H1 (cell line): ENCODE measurements around the gene UBR3. TPM values are rescaled to one million over a fixed set of nuclear protein-coding genes. Genes with fewer than 3 reads are reported as not detected.

ENCODE experiments used
- CTCF ChIA-PET: fragments of 300-600 bp; sonication (Branson Sonifier 250); formaldehyde crosslinking; loops from one replicate; lab custom pipeline; 2021; ENCODE audit not compliant: partially characterized antibody; lab: Charles Lee
- POLR2A ChIA-PET: fragments of 300-600 bp; sonication (Branson Sonifier 250); formaldehyde crosslinking; loops from one replicate; lab custom pipeline; 2021; ENCODE audit warnings: inconsistent platforms; ENCODE audit not compliant: partially characterized antibody; lab: Charles Lee
- DNase-seq, 2 experiments: peaks; one replicate each; pipeline versions ENCODE4 v3.0.0 to v3.0.0-alpha.2; 2010 to 2022; ENCODE audit warnings: low spot score in 2 of 2, low read depth in 1 of 2, mixed read lengths in 1 of 2
- FAIRE-seq: peaks from 2 replicates; lab custom pipeline; 2011; peaks lifted over from hg19 to GRCh38; lab: Jason Lieb, UNC
- H2AFZ ChIP-seq: 2 replicates; pipeline ENCODE4 v1.8.1; 2012; ENCODE audit warnings: low read length, inconsistent platforms
- H2AK5ac ChIP-seq: 2 replicates; pipeline ENCODE4 v1.6.1; 2013; ENCODE audit warnings: low read depth, low read length
- H2BK120ac ChIP-seq: replicated peaks from 2 replicates; pipeline ENCODE3; 2013; ENCODE audit warnings: low read depth, low read length, inconsistent platforms
- H2BK12ac ChIP-seq: 2 replicates; pipeline ENCODE4 v1.6.1; 2013; ENCODE audit warnings: low read depth, low read length
- H2BK15ac ChIP-seq: 2 replicates; pipeline ENCODE4 v1.6.1; 2013; ENCODE audit warnings: low read length
- H2BK20ac ChIP-seq: 2 replicates; pipeline ENCODE4 v1.6.1; 2013; ENCODE audit warnings: low read length
- H2BK5ac ChIP-seq: 2 replicates; pipeline ENCODE4 v1.6.1; 2013; ENCODE audit warnings: low read depth, low read length
- H3K14ac ChIP-seq: 2 replicates; pipeline ENCODE4 v1.6.1; 2013; ENCODE audit warnings: inconsistent platforms; ENCODE audit not compliant: insufficient read length
- H3K18ac ChIP-seq: 2 replicates; pipeline ENCODE4 v1.6.1; 2013; ENCODE audit warnings: low read length; ENCODE audit errors: extremely low read depth
- H3K23ac ChIP-seq: 2 replicates; pipeline ENCODE4 v1.6.1; 2013; ENCODE audit warnings: inconsistent platforms; ENCODE audit not compliant: insufficient read length
- H3K23me2 ChIP-seq: 2 replicates; pipeline ENCODE4 v1.6.1; 2013; ENCODE audit warnings: low read depth, low read length
- H3K27ac ChIP-seq: 2 replicates; pipeline ENCODE4 v1.6.1; 2011; ENCODE audit warnings: low read depth, low read length, inconsistent platforms
- H3K27me3 ChIP-seq, 4 experiments: replicated peaks in 1 of 4; 1 replicate in 1 of 4; 2 replicates in 3 of 4; pipeline versions ENCODE4 v1.6.1 to v1.8.1; 2011 to 2013; ENCODE audit warnings: low read length in 3 of 4, mild to moderate bottlenecking in 3 of 4, inconsistent platforms in 2 of 4, mixed read lengths in 2 of 4, moderate library complexity in 1 of 4; ENCODE audit not compliant: control insufficient read depth in 3 of 4, insufficient read depth in 3 of 4; ENCODE audit errors: extremely low read depth in 1 of 4
- H3K36me3 ChIP-seq, 4 experiments: 2 replicates each; pipeline versions ENCODE4 v1.6.1 to v1.8.1; 2011 to 2013; ENCODE audit warnings: mild to moderate bottlenecking in 4 of 4, low read length in 3 of 4, moderate library complexity in 2 of 4, control low read depth in 1 of 4, inconsistent platforms in 1 of 4; ENCODE audit not compliant: insufficient read depth in 4 of 4, control insufficient read depth in 2 of 4
- H3K4ac ChIP-seq: replicated peaks from 2 replicates; pipeline ENCODE3; 2013; ENCODE audit warnings: low read length, low read depth, mixed read lengths, inconsistent platforms; ENCODE audit not compliant: insufficient read length
- H3K4me1 ChIP-seq, 4 experiments: replicated peaks in 1 of 4; 1 replicate in 1 of 4; 2 replicates in 3 of 4; pipeline versions ENCODE4 v1.6.1 to v1.8.1; 2011 to 2013; ENCODE audit warnings: low read length in 3 of 4, inconsistent platforms in 2 of 4, mixed read lengths in 1 of 4; ENCODE audit not compliant: insufficient read depth in 4 of 4, control insufficient read depth in 3 of 4
- H3K4me2 ChIP-seq, 2 experiments: 2 replicates each; pipeline versions ENCODE4 v1.6.1 to v1.8.1; 2011 to 2013; ENCODE audit warnings: low read depth in 2 of 2, low read length in 2 of 2, control low read depth in 1 of 2, inconsistent platforms in 1 of 2, mild to moderate bottlenecking in 1 of 2; ENCODE audit not compliant: insufficient read depth in 1 of 2
- H3K4me3 ChIP-seq, 4 experiments: fragments of 200-600, 300-600 bp in 1 of 4; sonication (generic), shearing (Covaris generic), sonication (Bioruptor Twin) in 1 of 4; 2 replicates each; pipeline versions ENCODE4 v1.5.1 to v1.8.1; 2011 to 2016; ENCODE audit warnings: low read length in 4 of 4, low read depth in 3 of 4, control low read depth in 2 of 4, inconsistent platforms in 2 of 4, mild to moderate bottlenecking in 2 of 4, mixed read lengths in 1 of 4, moderate library complexity in 1 of 4; ENCODE audit not compliant: insufficient read depth in 2 of 4; ENCODE audit errors: extremely low read depth in 1 of 4
- H3K56ac ChIP-seq: replicated peaks from 2 replicates; pipeline ENCODE3; 2013; ENCODE audit warnings: low read depth, mild to moderate bottlenecking, mixed read lengths, low read length, inconsistent platforms; ENCODE audit not compliant: insufficient read length
- H3K79me1 ChIP-seq: 2 replicates; pipeline ENCODE4 v1.6.1; 2013; ENCODE audit warnings: low read depth, low read length, control low read depth
- H3K79me2 ChIP-seq, 2 experiments: 2 replicates each; pipeline versions ENCODE4 v1.6.1 to v1.8.1; 2012 to 2013; ENCODE audit warnings: low read length in 2 of 2, mild to moderate bottlenecking in 2 of 2, inconsistent platforms in 1 of 2; ENCODE audit not compliant: insufficient read depth in 2 of 2, control insufficient read depth in 1 of 2
- H3K9ac ChIP-seq, 4 experiments: replicated peaks in 1 of 4; 1 replicate in 1 of 4; 2 replicates in 3 of 4; pipeline versions ENCODE4 v1.6.1 to v1.8.1; 2011 to 2013; ENCODE audit warnings: low read depth in 3 of 4, low read length in 3 of 4, control low read depth in 2 of 4, mild to moderate bottlenecking in 2 of 4, moderate library complexity in 2 of 4, inconsistent platforms in 1 of 4; ENCODE audit errors: extremely low read depth in 1 of 4
- H3K9me3 ChIP-seq, 2 experiments: 2 replicates each; pipeline versions ENCODE4 v1.6.1 to v1.8.1; 2012 to 2013; ENCODE audit warnings: mild to moderate bottlenecking in 2 of 2, moderate library complexity in 2 of 2, control low read depth in 1 of 2, inconsistent platforms in 1 of 2, low read depth in 1 of 2, low read length in 1 of 2, mixed read lengths in 1 of 2; ENCODE audit not compliant: insufficient read depth in 2 of 2
- H4K20me1 ChIP-seq, 2 experiments: replicated peaks in 1 of 2; 2 replicates each; pipeline versions ENCODE3 to v1.8.1; 2011 to 2013; ENCODE audit warnings: inconsistent platforms in 2 of 2, low read length in 2 of 2, mild to moderate bottlenecking in 1 of 2; ENCODE audit not compliant: insufficient read depth in 2 of 2, control insufficient read depth in 1 of 2
- H4K5ac ChIP-seq: 2 replicates; pipeline ENCODE4 v1.6.1; 2013; ENCODE audit warnings: low read length, low read depth, mixed read lengths, inconsistent platforms; ENCODE audit not compliant: insufficient read length
- H4K8ac ChIP-seq: 2 replicates; pipeline ENCODE4 v1.8.0; 2013; ENCODE audit warnings: mild to moderate bottlenecking, moderate library complexity, low read length, inconsistent platforms; ENCODE audit not compliant: insufficient read depth; ENCODE audit errors: extremely low read depth
- H4K91ac ChIP-seq: replicated peaks from 2 replicates; pipeline ENCODE3; 2013; ENCODE audit warnings: low read length, mixed read lengths, inconsistent platforms; ENCODE audit not compliant: insufficient read length
- ASH2L ChIP-seq: fragments of 200-600, 300-600 bp; sonication (generic); IDR thresholded peaks from one replicate; pipeline ENCODE4 v1.7.1; 2017; ENCODE audit warnings: low read length
- CTBP2 ChIP-seq: IDR thresholded peaks from 2 replicates; pipeline ENCODE4 v1.7.0; 2011; ENCODE audit warnings: borderline replicate concordance, mild to moderate bottlenecking, moderate library complexity, mixed read lengths, low read length; ENCODE audit not compliant: insufficient read depth, insufficient read length
- EGR1 ChIP-seq: IDR thresholded peaks from 2 replicates; pipeline ENCODE4 v1.6.1; 2011; ENCODE audit warnings: low read depth, low read length, borderline replicate concordance
- KDM1A ChIP-seq: fragments of 200-600, 300-600 bp; sonication (generic); IDR thresholded peaks from 2 replicates; pipeline ENCODE4 v1.7.1; 2016; ENCODE audit warnings: mild to moderate bottlenecking, low read length, borderline replicate concordance
- POLR2AphosphoS5 ChIP-seq: IDR thresholded peaks from 2 replicates; pipeline ENCODE4 v1.6.1; 2011; ENCODE audit warnings: low read depth, low read length
- RAD21 ChIP-seq, 2 experiments: IDR thresholded peaks in 1 of 2; conservative IDR thresholded peaks in 1 of 2; 2 replicates each; pipeline ENCODE4 v1.6.1; 2011; ENCODE audit warnings: low read depth in 2 of 2, low read length in 2 of 2, improper control_type of control experiment in 1 of 2, inconsistent platforms in 1 of 2, mild to moderate bottlenecking in 1 of 2, moderate library complexity in 1 of 2
- SAP30 ChIP-seq: fragments of 300-600 bp; sonication (generic); IDR thresholded peaks from 2 replicates; pipeline ENCODE4 v1.7.1; 2012; ENCODE audit warnings: low read length, moderate library complexity, mild to moderate bottlenecking, inconsistent platforms; ENCODE audit not compliant: insufficient read depth, insufficient replicate concordance
- SIRT6 ChIP-seq: IDR thresholded peaks from one replicate; pipeline ENCODE4 v1.7.1; 2012; ENCODE audit warnings: low read length, inconsistent platforms
- WGBS, 2 experiments: shearing (Covaris generic) in 1 of 2; methylation state at CpG; one replicate each; pipeline versions ENCODE4 v1.1.6 to v1.1.7; 2013 to 2015; ENCODE audit warnings: low lambda C conversion rate in 2 of 2, mixed read lengths in 2 of 2, inconsistent platforms in 1 of 2, low coverage in 1 of 2, missing lambda C conversion rate in 1 of 2; ENCODE audit not compliant: insufficient replicate concordance in 2 of 2, insufficient coverage in 1 of 2, insufficient read length in 1 of 2; ENCODE audit errors: extremely low coverage in 1 of 2, missing lambda C conversion rate in 1 of 2; 5-methylcytosine and 5-hydroxymethylcytosine counted together
- polyA plus RNA-seq, 7 experiments: library from polyadenylated mRNA; depleted of rRNA in 3 of 7; stranded (reverse) in 5 of 7; unstranded in 2 of 7; fragments of >200 nt in 5 of 7; fragments of 200-250 nt in 2 of 7; gene quantifications; 1 replicate in 5 of 7; 2 replicates in 1 of 7; 4 replicates in 1 of 7; pipeline versions ENCODE4 v1.2.1 to v1.2.3, GENCODE V29; 2011 to 2013; ENCODE audit warnings: missing spikeins in 2 of 7, mixed read lengths in 2 of 7
- total RNA-seq: library from RNA; stranded (reverse); fragmentation: NEBNext Ultra II Directional; extraction: Animal tissue kit (Norgen Biotek cat#: 25700); gene quantifications from 2 replicates; pipeline ENCODE4 v1.2.1, GENCODE V29; 2021

The UBR3 gene
- total and polyA plus RNA-seq, 2 of the 8 experiments (the other 6 are each of a cell fraction or from before 2014, with no cell fraction given) = 3.7 to 17.7 TPM

DNA sequence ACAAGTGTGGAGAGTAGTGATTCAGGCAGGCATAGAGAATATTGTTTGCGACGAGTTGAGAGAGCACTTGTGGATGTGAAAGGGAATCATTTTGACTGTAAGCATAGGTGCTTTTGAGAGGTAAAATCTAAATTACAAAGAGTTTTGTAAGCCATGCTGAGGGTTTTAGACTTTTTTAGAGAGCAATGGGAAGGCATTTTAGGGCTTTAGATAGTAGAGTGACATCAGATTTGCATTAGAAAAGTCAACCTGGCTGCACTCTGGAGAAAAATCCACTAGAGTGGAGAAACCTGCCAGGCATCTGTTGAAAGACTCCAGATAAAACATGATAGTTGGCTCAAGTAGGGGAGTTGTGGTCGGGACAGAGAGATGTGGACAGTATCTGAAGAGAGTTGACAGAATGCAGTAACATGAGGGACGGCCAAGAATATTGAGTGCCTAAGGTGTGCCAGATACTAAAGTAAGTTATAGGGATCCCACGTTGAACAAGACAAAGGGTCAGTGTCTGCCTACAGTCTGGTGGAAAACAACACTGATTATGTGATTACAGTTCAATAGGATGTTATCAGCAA is 258.9 kb downstream of the UBR3 start:
- H3K14ac ChIP-seq = no peak overlapping the region
- WGBS, 2 experiments = 33% methylated on average over 5 of the region's 5 CpGs; no CpG with 5 or more reads in 1 of the 2 experiments

More for the DNA sequence above, 258.9 kb downstream of the UBR3 start:
- Histone ChIP-seq H3K9me3 (peaks cover 0 to under 1% of the 10 kb centered on the region in 2 experiments; a peak in 1 of 4 replicates), H4K91ac (peak overlapping the region; percentile 26), H3K27ac (no peak overlapping the region), H4K8ac (no peak overlapping the region), H3K23me2 (no peaks in the 10 kb centered on the region), H4K5ac (peak overlapping the region; percentile 87), H3K56ac (no peak overlapping the region), H2BK15ac (no peak overlapping the region), H3K4ac (peak overlapping the region; percentile 15), H3K9ac (no peak overlapping the region), H2BK5ac (peak overlapping the region; percentile 77; the same call in 1 of the 2 replicates), H3K4me2 (peak overlapping the region; percentile 28 to 65; a peak in 3 of 4 replicates), H3K79me1 (no peaks in the 10 kb centered on the region), H3K27me3 (no peaks in the 10 kb centered on the region), H3K36me3 (no peaks in the 10 kb centered on the region; a peak in 1 of 8 replicates), H2AFZ (no peak overlapping the region), H3K79me2 (no peaks in the 10 kb centered on the region), H3K4me1 (peaks cover 2 to 26% (median 19%) of the 10 kb centered on the region in 4 experiments; a peak in 4 of 7 replicates), H2BK12ac (0 out of 2 replicates have a peak overlapping the region, but pooled peaks have one; percentile 7), H2AK5ac (no peak overlapping the region), H2BK120ac (peak overlapping the region; percentile 78), H3K4me3 (peak overlapping the region in 1 of 4 experiments; percentile 7; a peak in 1 of 8 replicates), H3K23ac (no peak overlapping the region), H2BK20ac (peak overlapping the region; percentile 10), H3K18ac (peak overlapping the region; percentile 88), H4K20me1 (no peaks in the 10 kb centered on the region)
- TF ChIP-seq SAP30 (no peak), RAD21 (IDR thresholded peaks at IDR 0.05 in 1 of 2, conservative IDR thresholded peaks at IDR 0.05 in 1 of 2; ENCODE audit: low read depth in 2 of 2, low read length in 2 of 2) (no peak), EGR1 (no peak), KDM1A (no peak), ASH2L (peak; percentile 24), SIRT6 (no peak), CTBP2 (no peak), POLR2AphosphoS5 (no peak)
- ChIA-PET POLR2A (no interaction called here), CTCF (no interaction called here)
- DNase-seq (no peak), FAIRE-seq (peak; percentile 48)
